Keratinocyte (primary cell): ENCODE results near the gene SLC4A5. TPM values are rescaled to one million over a fixed set of nuclear protein-coding genes. Genes with fewer than 3 reads are reported as not detected.

Experiments used
- DNase-seq: peaks from one replicate; pipeline ENCODE4 v3.0.0-alpha.2; 2011; ENCODE audit warnings: low read depth, missing footprints, low spot score
- FAIRE-seq: peaks from 2 replicates; lab custom pipeline; 2011; peaks lifted over from hg19 to GRCh38; lab: Jason Lieb, UNC
- H2AFZ ChIP-seq: 2 replicates; pipeline ENCODE4 v1.6.0; 2012; ENCODE audit warnings: low read length, control low read depth, inconsistent platforms; ENCODE audit not compliant: control insufficient read depth
- H3K27ac ChIP-seq: 2 replicates; pipeline ENCODE4 v1.5.1; 2011; ENCODE audit warnings: low read length; ENCODE audit not compliant: control insufficient read depth, insufficient read depth
- H3K27me3 ChIP-seq: 3 replicates; pipeline ENCODE4 v1.6.0; 2011; ENCODE audit warnings: low read length; ENCODE audit not compliant: control insufficient read depth, insufficient read depth; ENCODE audit errors: extremely low read depth
- H3K36me3 ChIP-seq, 2 experiments: 2 replicates in 1 of 2; 3 replicates in 1 of 2; pipeline ENCODE4 v1.5.1; 2011; ENCODE audit warnings: low read length in 2 of 2, mild to moderate bottlenecking in 1 of 2; ENCODE audit not compliant: control insufficient read depth in 2 of 2, insufficient read depth in 2 of 2; ENCODE audit errors: extremely low read depth in 1 of 2
- H3K4me1 ChIP-seq: 3 replicates; pipeline ENCODE4 v1.5.1; 2011; ENCODE audit warnings: low read length; ENCODE audit not compliant: control insufficient read depth, insufficient read depth; ENCODE audit errors: extremely low read depth
- H3K4me2 ChIP-seq: 3 replicates; pipeline ENCODE4 v1.6.0; 2011; ENCODE audit warnings: low read depth, low read length; ENCODE audit not compliant: control insufficient read depth, insufficient read depth; ENCODE audit errors: extremely low read depth
- H3K4me3 ChIP-seq, 3 experiments: fragments of 200-600 bp in 1 of 3; sonication (generic) in 1 of 3; 2 replicates in 2 of 3; 3 replicates in 1 of 3; pipeline ENCODE4 v1.5.1; 2011 to 2016; ENCODE audit warnings: low read length in 3 of 3, mild to moderate bottlenecking in 3 of 3, control low read depth in 2 of 3, inconsistent platforms in 1 of 3, low read depth in 1 of 3, mixed read lengths in 1 of 3, mixed run types in 1 of 3, moderate library complexity in 1 of 3; ENCODE audit not compliant: control insufficient read depth in 2 of 3, insufficient read depth in 2 of 3; ENCODE audit errors: extremely low read depth in 1 of 3
- H3K79me2 ChIP-seq: 2 replicates; pipeline ENCODE4 v1.6.0; 2012; ENCODE audit warnings: low read length; ENCODE audit not compliant: control insufficient read depth, insufficient read depth
- H3K9ac ChIP-seq: 3 replicates; pipeline ENCODE4 v1.6.0; 2011; ENCODE audit warnings: low read length; ENCODE audit not compliant: control insufficient read depth, insufficient read depth; ENCODE audit errors: extremely low read depth
- H3K9me1 ChIP-seq: 3 replicates; pipeline ENCODE4 v1.6.0; 2011; ENCODE audit warnings: low read length; ENCODE audit not compliant: control insufficient read depth, insufficient read depth; ENCODE audit errors: extremely low read depth
- H3K9me3 ChIP-seq: 2 replicates; pipeline ENCODE4 v1.5.1; 2012; ENCODE audit warnings: low read depth, low read length; ENCODE audit not compliant: control insufficient read depth
- H4K20me1 ChIP-seq: 3 replicates; pipeline ENCODE4 v1.6.0; 2011; ENCODE audit warnings: low read length; ENCODE audit not compliant: control insufficient read depth, insufficient read depth; ENCODE audit errors: extremely low read depth
- EZH2 ChIP-seq: IDR thresholded peaks from one replicate; pipeline ENCODE4 v1.6.1; 2012; ENCODE audit warnings: inconsistent platforms, mild to moderate bottlenecking, low read length, moderate library complexity
- dilution Hi-C: fragments of 300-500 bp; cut with MboI; formaldehyde crosslinking; loops from one replicate; pipeline ENCODE4 v1.7.0; 2020; ENCODE audit warnings: low sequenced_read_pairs; ENCODE audit not compliant: extremely low pct_ligation_motif_present
- polyA plus RNA-seq, 5 experiments: library from polyadenylated mRNA; depleted of rRNA in 3 of 5; stranded (reverse) in 3 of 5; stranded (forward) in 1 of 5; unstranded in 1 of 5; fragments of >200 nt; gene quantifications; 1 replicate in 1 of 5; 2 replicates in 3 of 5; 3 replicates in 1 of 5; pipeline versions ENCODE4 v1.2.1 to v1.2.3, GENCODE V29; 2011 to 2012; ENCODE audit warnings: missing spikeins in 2 of 5, low read depth in 1 of 5, low replicate concordance in 1 of 5
- TF ChIP-seq, protein P1 (sequence below), 3 experiments: IDR thresholded peaks in 1 of 3; conservative IDR thresholded peaks in 1 of 3; optimal IDR thresholded peaks in 1 of 3; 2 replicates in 2 of 3; 3 replicates in 1 of 3; pipeline versions ENCODE3 to v1.5.1; 2011; ENCODE audit warnings: low read length in 3 of 3, mild to moderate bottlenecking in 3 of 3, moderate library complexity in 2 of 3, control low read depth in 1 of 3, inconsistent platforms in 1 of 3; ENCODE audit not compliant: insufficient read depth in 2 of 3; ENCODE audit errors: extremely low read depth in 1 of 3

Gene SLC4A5
- polyA plus RNA-seq, 1 donor (not counting 4 experiments of a cell fraction or from before 2014, with no cell fraction given), result 0.22 TPM

DNA sequence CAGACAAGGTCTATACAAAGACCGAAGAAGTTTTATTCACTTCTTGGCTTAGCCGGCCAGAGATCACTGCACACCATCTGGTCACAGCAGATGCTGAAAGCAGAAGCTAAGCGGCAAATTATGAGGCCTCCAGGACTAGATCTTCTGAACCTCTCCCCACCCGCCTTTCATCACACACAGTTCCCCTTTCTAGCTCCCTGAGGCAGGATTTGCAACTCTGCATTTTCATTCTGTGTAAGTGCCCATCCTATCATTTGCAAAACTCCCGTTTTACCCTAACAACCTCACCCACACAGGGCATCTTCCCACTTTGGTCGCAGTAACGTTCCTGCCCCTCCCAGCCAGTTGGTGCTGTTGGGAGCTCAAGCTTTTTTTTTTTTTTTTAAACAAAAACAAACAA lies 161.5 kb downstream of the SLC4A5 start:
- Histone ChIP-seq H3K4me2 (no peak overlapping the region), H3K9me3 (no peaks in the 10 kb centered on the region), H3K4me3 (no peak overlapping the region), H3K79me2 (peaks cover 18% of the 10 kb centered on the region), H4K20me1 (peaks cover 1% of the 10 kb centered on the region), H3K36me3 (no peaks in the 10 kb centered on the region), H3K9me1 (no peaks in the 10 kb centered on the region), H3K27me3 (no peaks in the 10 kb centered on the region), H3K27ac (no peak overlapping the region), H2AFZ (peak overlapping the region; percentile 33), H3K4me1 (peaks cover 9% of the 10 kb centered on the region), H3K9ac (no peak overlapping the region)
- DNase-seq (no peak), FAIRE-seq (no peak)
- dilution Hi-C loops, result no loop called here
- TF ChIP-seq EZH2, result no peak
- TF ChIP-seq, protein P1, sequence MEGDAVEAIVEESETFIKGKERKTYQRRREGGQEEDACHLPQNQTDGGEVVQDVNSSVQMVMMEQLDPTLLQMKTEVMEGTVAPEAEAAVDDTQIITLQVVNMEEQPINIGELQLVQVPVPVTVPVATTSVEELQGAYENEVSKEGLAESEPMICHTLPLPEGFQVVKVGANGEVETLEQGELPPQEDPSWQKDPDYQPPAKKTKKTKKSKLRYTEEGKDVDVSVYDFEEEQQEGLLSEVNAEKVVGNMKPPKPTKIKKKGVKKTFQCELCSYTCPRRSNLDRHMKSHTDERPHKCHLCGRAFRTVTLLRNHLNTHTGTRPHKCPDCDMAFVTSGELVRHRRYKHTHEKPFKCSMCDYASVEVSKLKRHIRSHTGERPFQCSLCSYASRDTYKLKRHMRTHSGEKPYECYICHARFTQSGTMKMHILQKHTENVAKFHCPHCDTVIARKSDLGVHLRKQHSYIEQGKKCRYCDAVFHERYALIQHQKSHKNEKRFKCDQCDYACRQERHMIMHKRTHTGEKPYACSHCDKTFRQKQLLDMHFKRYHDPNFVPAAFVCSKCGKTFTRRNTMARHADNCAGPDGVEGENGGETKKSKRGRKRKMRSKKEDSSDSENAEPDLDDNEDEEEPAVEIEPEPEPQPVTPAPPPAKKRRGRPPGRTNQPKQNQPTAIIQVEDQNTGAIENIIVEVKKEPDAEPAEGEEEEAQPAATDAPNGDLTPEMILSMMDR (optimal IDR thresholded peaks at IDR 0.05 in 1 of 3, IDR thresholded peaks at IDR 0.05 in 1 of 3, conservative IDR thresholded peaks at IDR 0.05 in 1 of 3; ENCODE audit: extremely low read depth in 1 of 3, insufficient read depth in 2 of 3, low read length in 3 of 3), result no peak

DNA sequence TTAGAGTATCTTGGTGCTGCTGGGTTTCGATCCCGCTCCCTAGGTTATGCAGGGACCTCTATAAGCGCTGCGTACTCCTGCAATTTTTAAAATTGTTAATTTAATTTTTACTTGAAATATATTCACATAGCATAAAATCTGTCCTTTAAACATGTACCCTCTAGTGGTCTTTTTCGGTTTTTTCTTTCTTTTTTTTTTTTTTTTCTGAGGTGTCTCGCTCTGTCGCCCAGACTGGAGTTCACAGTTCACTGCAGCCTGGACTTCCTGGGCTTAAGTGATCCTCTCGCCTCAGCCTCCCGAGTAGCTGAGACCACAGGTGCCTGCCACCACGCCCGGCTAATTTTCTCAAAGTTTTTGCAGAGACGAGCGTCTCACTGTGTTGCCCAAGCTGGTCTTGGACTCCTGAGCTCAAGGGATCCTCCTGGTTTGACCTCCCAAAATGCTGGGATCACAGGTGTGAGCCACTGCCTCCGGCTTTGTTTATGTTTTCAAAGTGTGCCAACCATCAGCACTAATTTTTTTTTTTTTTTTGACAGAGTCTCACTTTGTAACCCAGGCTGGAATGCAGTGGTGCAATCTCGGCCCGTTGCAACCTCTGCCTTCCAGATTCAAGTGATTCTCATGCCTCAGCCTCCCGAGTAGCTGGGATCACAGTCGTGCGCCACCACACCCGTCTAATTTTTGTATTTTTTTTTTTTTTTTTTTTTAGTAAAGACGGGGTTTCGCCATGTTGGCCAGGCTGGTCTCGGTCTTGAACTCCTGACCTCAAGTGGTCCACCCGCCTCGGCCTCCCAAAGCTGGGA lies 164.0 kb downstream of the SLC4A5 start:
- Histone ChIP-seq H3K9ac (peak overlapping the region; percentile 92), H3K4me1 (peaks cover 10% of the 10 kb centered on the region), H3K79me2 (peaks cover 41% of the 10 kb centered on the region), H3K9me1 (no peaks in the 10 kb centered on the region), H3K27me3 (no peaks in the 10 kb centered on the region), H4K20me1 (peaks cover 9% of the 10 kb centered on the region), H2AFZ (peak overlapping the region; percentile 77), H3K4me3 (peak overlapping the region; percentile 92 to 99 (median 95)), H3K36me3 (no peaks in the 10 kb centered on the region), H3K4me2 (peak overlapping the region; percentile 79), H3K9me3 (no peaks in the 10 kb centered on the region), H3K27ac (peak overlapping the region; percentile 31)
- DNase-seq, result no peak
- dilution Hi-C loops, result no loop called here
- no peak for FAIRE-seq
- TF ChIP-seq EZH2, result no peak
- TF ChIP-seq, protein P1 (optimal IDR thresholded peaks at IDR 0.05 in 1 of 3, IDR thresholded peaks at IDR 0.05 in 1 of 3, conservative IDR thresholded peaks at IDR 0.05 in 1 of 3; ENCODE audit: extremely low read depth in 1 of 3, insufficient read depth in 2 of 3, low read length in 3 of 3), result peak in 2 of 3 experiments; percentile 23 to 35
